WTC11 (cell line): ENCODE data around the gene JADE2. TPM values are rescaled to one million over a fixed set of nuclear protein-coding genes. Genes with fewer than 3 reads are reported as not detected.

Source experiments
- ATAC-seq: fragments of 200-7000 bp; cut with Tn5 transposase; 2 replicates; pipeline ENCODE4 v1.10.0; 2021; ENCODE audit warnings: mild to moderate bottlenecking, moderate library complexity
- CTCF ChIA-PET: fragments of 300-600 bp; sonication (Branson Sonifier 250); formaldehyde crosslinking; loops from one replicate; lab custom pipeline; 2021; ENCODE audit warnings: antibody characterized with exemption; lab: Charles Lee
- POLR2A ChIA-PET: fragments of 350-600 bp; sonication (Branson Sonifier 250); formaldehyde crosslinking; loops from one replicate; lab custom pipeline; 2021; ENCODE audit warnings: antibody characterized with exemption; lab: Charles Lee
- DNase-seq: peaks from one replicate; pipeline ENCODE4 v3.0.0; 2021; ENCODE audit warnings: low spot score
- H3K27ac Mint-ChIP-seq: 2 replicates; pipeline ENCODE4 v1.8.0; 2021; ENCODE audit warnings: mixed read lengths
- H3K27me3 Mint-ChIP-seq: 2 replicates; pipeline ENCODE4 v1.8.0; 2021; ENCODE audit warnings: low read depth, mild to moderate bottlenecking, moderate library complexity, mixed read lengths
- H3K36me3 Mint-ChIP-seq: 2 replicates; pipeline ENCODE4 v1.8.0; 2021; ENCODE audit warnings: mixed read lengths
- H3K4me1 Mint-ChIP-seq: 2 replicates; pipeline ENCODE4 v1.8.0; 2022; ENCODE audit warnings: mixed read lengths
- H3K4me3 Mint-ChIP-seq: 2 replicates; pipeline ENCODE4 v1.8.0; 2021; ENCODE audit warnings: mild to moderate bottlenecking, moderate library complexity, mixed read lengths
- H3K9me3 Mint-ChIP-seq: 2 replicates; pipeline ENCODE4 v1.8.0; 2021; ENCODE audit warnings: mixed read lengths
- CREM ChIP-seq: sonication (generic); formaldehyde crosslinking; IDR thresholded peaks from 2 replicates; pipeline ENCODE4 v1.8.1; 2022; ENCODE audit warnings: mild to moderate bottlenecking, missing genetic modification reagents, moderate library complexity
- FOXJ3 ChIP-seq: sonication (generic); formaldehyde crosslinking; IDR thresholded peaks from 2 replicates; pipeline ENCODE4 v1.9.0; 2021; ENCODE audit warnings: missing genetic modification reagents, mild to moderate bottlenecking, borderline replicate concordance
- KAT7 ChIP-seq: sonication (generic); formaldehyde crosslinking; IDR thresholded peaks from 2 replicates; pipeline ENCODE4 v1.8.1; 2023; ENCODE audit warnings: missing genetic modification reagents, mild to moderate bottlenecking, borderline replicate concordance
- NFE2L1 ChIP-seq: sonication (generic); formaldehyde crosslinking; IDR thresholded peaks from 2 replicates; pipeline ENCODE4 v1.8.1; 2023; ENCODE audit warnings: missing genetic modification reagents
- NFYB ChIP-seq: sonication (generic); formaldehyde crosslinking; conservative IDR thresholded peaks from 2 replicates; pipeline ENCODE4 v1.8.0; 2022; ENCODE audit warnings: low read depth, missing genetic modification reagents
- NR1H2 ChIP-seq: sonication (generic); formaldehyde crosslinking; IDR thresholded peaks from 2 replicates; pipeline ENCODE4 v1.9.0; 2021; ENCODE audit warnings: mild to moderate bottlenecking, moderate library complexity, missing genetic modification reagents
- NR2C2 ChIP-seq: sonication (generic); formaldehyde crosslinking; IDR thresholded peaks from 2 replicates; pipeline ENCODE4 v1.8.0; 2022; ENCODE audit warnings: mild to moderate bottlenecking, missing genetic modification reagents
- ZNF317 ChIP-seq: sonication (generic); formaldehyde crosslinking; IDR thresholded peaks from 2 replicates; pipeline ENCODE4 v1.8.1; 2023; ENCODE audit warnings: low read depth, mild to moderate bottlenecking, moderate library complexity, missing genetic modification reagents, borderline replicate concordance
- ZNF396 ChIP-seq: fragments of 250-450 bp; sonication (Bioruptor Pico); IDR thresholded peaks from 2 replicates; pipeline ENCODE4 v1.8.0; 2021; ENCODE audit warnings: mild to moderate bottlenecking, moderate library complexity, borderline replicate concordance
- ZNF416 ChIP-seq: fragments of 250-450 bp; sonication (Bioruptor Pico); IDR thresholded peaks from 2 replicates; pipeline ENCODE4 v1.9.0; 2021; ENCODE audit warnings: mild to moderate bottlenecking, inconsistent platforms
- total RNA-seq: library from RNA; stranded (reverse); gene quantifications from 3 replicates; pipeline ENCODE4 v1.2.3, GENCODE V29; 2021
- TF ChIP-seq, protein P1 (sequence below): fragments of 250-450 bp; sonication (Bioruptor Pico); IDR thresholded peaks from 2 replicates; pipeline ENCODE4 v2.1.2; 2022; ENCODE audit warnings: mild to moderate bottlenecking, moderate library complexity
- TF ChIP-seq, protein P2 (sequence below): fragments of 250-450 bp; sonication (Bioruptor Pico); IDR thresholded peaks from 2 replicates; pipeline ENCODE4 v1.8.0; 2021; ENCODE audit warnings: mild to moderate bottlenecking
- TF ChIP-seq, protein P3 (sequence below): sonication (generic); formaldehyde crosslinking; IDR thresholded peaks from 2 replicates; pipeline ENCODE4 v1.8.1; 2022; ENCODE audit warnings: low read depth, mild to moderate bottlenecking, moderate library complexity, missing genetic modification reagents, borderline replicate concordance
- TF ChIP-seq, protein P4 (sequence below): sonication (generic); formaldehyde crosslinking; IDR thresholded peaks from 2 replicates; pipeline ENCODE4 v1.8.0; 2022; ENCODE audit warnings: mild to moderate bottlenecking, missing genetic modification reagents
- TF ChIP-seq, protein P5 (sequence below): sonication (generic); formaldehyde crosslinking; IDR thresholded peaks from 2 replicates; pipeline ENCODE4 v1.8.1; 2023; ENCODE audit warnings: mild to moderate bottlenecking, missing genetic modification reagents
- TF ChIP-seq, protein P6 (sequence below): sonication (generic); formaldehyde crosslinking; IDR thresholded peaks from 2 replicates; pipeline ENCODE4 v1.8.1; 2022; ENCODE audit warnings: missing genetic modification reagents, borderline replicate concordance
- TF ChIP-seq, protein P7 (sequence below): fragments of 250-450 bp; sonication (Bioruptor Pico); IDR thresholded peaks from 2 replicates; pipeline ENCODE4 v1.9.0; 2021; ENCODE audit warnings: mild to moderate bottlenecking

The JADE2 gene
- total RNA-seq, 1 experiment from 2014 or later: 40.8 TPM

DNA sequence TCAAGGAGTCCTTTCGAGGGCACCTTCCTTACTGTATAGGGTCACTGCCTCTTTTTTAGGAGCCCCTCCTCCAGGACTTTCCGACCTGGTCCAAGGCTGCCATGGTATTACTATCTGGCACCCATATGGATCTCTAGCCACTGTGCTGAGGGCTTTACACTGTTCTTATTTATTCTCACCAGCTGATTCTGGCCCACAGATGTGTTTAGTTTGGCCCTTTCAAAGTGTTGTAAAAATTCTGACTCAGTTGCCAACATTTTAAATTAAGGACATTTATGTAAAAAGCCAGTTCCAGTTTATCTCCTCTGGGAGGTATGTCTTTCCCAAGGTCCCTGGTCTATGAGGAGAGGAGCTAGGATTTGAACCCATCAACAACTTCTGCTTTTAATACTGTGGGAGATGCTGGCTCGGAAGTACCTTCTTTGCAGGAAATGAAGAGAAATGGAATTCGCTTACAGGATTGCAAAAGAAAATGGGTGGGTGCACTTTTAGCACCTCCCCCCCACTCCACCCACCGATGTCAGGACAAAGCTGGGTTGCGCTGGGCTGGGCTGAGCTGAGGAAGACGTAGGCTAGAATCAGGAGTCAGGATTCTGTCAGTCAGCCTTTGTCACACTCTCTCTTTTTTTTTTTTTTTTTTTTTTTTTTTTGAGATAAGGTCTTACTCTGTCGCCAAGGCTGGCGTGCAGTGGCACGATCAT lies 7.8 kb downstream of the JADE2 start:
- no peak for TF ChIP-seq ZNF416
- TF ChIP-seq NFE2L1 (CRISPR knock-in tag): no peak
- TF ChIP-seq, protein P1, sequence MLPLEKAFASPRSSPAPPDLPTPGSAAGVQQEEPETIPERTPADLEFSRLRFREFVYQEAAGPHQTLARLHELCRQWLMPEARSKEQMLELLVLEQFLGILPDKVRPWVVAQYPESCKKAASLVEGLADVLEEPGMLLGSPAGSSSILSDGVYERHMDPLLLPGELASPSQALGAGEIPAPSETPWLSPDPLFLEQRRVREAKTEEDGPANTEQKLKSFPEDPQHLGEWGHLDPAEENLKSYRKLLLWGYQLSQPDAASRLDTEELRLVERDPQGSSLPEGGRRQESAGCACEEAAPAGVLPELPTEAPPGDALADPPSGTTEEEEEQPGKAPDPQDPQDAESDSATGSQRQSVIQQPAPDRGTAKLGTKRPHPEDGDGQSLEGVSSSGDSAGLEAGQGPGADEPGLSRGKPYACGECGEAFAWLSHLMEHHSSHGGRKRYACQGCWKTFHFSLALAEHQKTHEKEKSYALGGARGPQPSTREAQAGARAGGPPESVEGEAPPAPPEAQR (CRISPR knock-in tag): no peak
- TF ChIP-seq, protein P2, sequence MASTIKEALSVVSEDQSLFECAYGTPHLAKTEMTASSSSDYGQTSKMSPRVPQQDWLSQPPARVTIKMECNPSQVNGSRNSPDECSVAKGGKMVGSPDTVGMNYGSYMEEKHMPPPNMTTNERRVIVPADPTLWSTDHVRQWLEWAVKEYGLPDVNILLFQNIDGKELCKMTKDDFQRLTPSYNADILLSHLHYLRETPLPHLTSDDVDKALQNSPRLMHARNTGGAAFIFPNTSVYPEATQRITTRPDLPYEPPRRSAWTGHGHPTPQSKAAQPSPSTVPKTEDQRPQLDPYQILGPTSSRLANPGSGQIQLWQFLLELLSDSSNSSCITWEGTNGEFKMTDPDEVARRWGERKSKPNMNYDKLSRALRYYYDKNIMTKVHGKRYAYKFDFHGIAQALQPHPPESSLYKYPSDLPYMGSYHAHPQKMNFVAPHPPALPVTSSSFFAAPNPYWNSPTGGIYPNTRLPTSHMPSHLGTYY: no peak
- no peak for TF ChIP-seq CREM (CRISPR knock-in tag)
- TF ChIP-seq, protein P3, sequence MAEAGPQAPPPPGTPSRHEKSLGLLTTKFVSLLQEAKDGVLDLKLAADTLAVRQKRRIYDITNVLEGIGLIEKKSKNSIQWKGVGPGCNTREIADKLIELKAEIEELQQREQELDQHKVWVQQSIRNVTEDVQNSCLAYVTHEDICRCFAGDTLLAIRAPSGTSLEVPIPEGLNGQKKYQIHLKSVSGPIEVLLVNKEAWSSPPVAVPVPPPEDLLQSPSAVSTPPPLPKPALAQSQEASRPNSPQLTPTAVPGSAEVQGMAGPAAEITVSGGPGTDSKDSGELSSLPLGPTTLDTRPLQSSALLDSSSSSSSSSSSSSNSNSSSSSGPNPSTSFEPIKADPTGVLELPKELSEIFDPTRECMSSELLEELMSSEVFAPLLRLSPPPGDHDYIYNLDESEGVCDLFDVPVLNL (CRISPR knock-in tag): no peak
- TF ChIP-seq, protein P4, sequence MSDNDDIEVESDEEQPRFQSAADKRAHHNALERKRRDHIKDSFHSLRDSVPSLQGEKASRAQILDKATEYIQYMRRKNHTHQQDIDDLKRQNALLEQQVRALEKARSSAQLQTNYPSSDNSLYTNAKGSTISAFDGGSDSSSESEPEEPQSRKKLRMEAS (CRISPR knock-in tag): no peak
- no peak for TF ChIP-seq KAT7 (CRISPR knock-in tag)
- no peak for TF ChIP-seq ZNF317 (CRISPR knock-in tag)
- no peak for TF ChIP-seq NFYB (CRISPR knock-in tag)
- TF ChIP-seq, protein P5, sequence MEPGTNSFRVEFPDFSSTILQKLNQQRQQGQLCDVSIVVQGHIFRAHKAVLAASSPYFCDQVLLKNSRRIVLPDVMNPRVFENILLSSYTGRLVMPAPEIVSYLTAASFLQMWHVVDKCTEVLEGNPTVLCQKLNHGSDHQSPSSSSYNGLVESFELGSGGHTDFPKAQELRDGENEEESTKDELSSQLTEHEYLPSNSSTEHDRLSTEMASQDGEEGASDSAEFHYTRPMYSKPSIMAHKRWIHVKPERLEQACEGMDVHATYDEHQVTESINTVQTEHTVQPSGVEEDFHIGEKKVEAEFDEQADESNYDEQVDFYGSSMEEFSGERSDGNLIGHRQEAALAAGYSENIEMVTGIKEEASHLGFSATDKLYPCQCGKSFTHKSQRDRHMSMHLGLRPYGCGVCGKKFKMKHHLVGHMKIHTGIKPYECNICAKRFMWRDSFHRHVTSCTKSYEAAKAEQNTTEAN (CRISPR knock-in tag): no peak
- no peak for TF ChIP-seq FOXJ3 (CRISPR knock-in tag)
- TF ChIP-seq NR2C2 (CRISPR knock-in tag): no peak
- no peak for TF ChIP-seq NR1H2 (CRISPR knock-in tag)
- TF ChIP-seq, protein P6, sequence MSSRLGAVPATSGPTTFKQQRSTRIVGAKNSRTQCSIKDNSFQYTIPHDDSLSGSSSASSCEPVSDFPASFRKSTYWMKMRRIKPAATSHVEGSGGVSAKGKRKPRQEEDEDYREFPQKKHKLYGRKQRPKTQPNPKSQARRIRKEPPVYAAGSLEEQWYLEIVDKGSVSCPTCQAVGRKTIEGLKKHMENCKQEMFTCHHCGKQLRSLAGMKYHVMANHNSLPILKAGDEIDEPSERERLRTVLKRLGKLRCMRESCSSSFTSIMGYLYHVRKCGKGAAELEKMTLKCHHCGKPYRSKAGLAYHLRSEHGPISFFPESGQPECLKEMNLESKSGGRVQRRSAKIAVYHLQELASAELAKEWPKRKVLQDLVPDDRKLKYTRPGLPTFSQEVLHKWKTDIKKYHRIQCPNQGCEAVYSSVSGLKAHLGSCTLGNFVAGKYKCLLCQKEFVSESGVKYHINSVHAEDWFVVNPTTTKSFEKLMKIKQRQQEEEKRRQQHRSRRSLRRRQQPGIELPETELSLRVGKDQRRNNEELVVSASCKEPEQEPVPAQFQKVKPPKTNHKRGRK (CRISPR knock-in tag): no peak
- no peak for TF ChIP-seq ZNF396
- TF ChIP-seq, protein P7, sequence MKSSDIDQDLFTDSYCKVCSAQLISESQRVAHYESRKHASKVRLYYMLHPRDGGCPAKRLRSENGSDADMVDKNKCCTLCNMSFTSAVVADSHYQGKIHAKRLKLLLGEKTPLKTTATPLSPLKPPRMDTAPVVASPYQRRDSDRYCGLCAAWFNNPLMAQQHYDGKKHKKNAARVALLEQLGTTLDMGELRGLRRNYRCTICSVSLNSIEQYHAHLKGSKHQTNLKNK (CRISPR knock-in tag): no peak
- ChIA-PET CTCF (interaction anchor here (0.5 to 2.9 kb wide), 5 partner anchors 45 to 115 kb away, joined by 3 to 21 read pairs (median 4); no protein-coding TSS in a partner anchor), POLR2A (interaction anchor here (0.6 to 1.8 kb wide), 3 partner anchors 54 to 357 kb away, joined by 3 to 9 read pairs (median 3); no protein-coding TSS in a partner anchor)
- Mint-ChIP-seq H3K27ac (peak overlapping the region; percentile 48), H3K27me3 (no peaks in the 10 kb centered on the region), H3K4me3 (no peak overlapping the region), H3K4me1 (peaks cover 64% of the 10 kb centered on the region), H3K36me3 (peaks cover 10% of the 10 kb centered on the region), H3K9me3 (no peaks in the 10 kb centered on the region)
- ATAC-seq: no peak
- DNase-seq: no peak
